Measurements from ENCODE around the gene MACF1.

MACF1 gene

DNA sequence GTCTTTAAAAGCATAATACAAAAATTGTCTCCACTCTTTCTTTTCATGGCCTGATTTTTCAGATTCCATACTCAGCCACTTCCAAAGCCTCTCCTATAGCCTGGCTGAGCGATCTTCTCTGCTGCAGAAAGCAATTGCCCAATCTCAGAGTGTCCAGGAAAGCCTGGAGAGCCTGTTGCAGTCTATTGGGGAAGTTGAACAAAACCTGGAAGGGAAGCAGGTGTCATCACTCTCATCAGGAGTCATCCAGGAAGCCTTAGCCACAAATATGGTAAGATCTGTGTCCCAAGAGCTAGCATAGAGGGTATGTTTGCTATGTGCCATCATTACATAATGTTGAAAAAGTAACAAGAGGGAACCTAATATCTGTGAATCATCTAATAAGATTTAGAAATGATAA is 156.2 kb downstream of the MACF1 start:
- DNase-seq, result no peak

DNA sequence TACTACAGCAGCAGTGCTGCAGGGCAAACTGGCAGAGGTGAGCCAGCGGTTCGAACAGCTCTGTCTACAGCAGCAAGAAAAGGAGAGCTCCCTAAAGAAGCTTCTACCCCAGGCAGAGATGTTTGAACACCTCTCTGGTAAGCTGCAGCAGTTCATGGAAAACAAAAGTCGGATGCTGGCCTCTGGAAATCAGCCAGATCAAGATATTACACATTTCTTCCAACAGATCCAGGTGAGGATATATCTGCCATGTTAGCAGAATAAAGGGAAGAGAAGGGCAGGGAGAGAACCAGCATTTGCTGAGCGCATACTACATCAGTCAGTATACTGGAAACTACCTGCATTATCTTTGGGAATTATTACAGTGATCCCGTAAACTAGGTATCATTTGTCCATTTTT is 157.0 kb downstream of the MACF1 start:
- DNase-seq, result no peak

DNA sequence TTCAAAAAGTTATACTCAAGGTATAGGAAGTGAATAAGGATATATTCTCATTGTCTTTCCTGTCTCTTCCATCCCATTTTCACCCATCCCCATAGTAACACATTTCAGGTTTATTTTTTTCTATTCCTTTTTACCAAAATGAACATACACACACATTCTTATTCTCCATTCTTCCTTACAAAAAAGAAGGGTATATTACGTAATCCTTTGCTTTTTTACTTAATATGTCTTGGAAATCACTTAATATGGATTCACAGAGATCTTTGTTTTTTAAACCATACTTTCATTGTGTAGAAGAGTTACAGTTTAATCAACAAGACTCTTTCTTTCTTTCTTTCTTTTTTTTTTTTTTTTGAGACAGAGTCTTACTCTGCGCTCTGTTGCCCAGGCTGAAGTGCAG is 158.8 kb downstream of the MACF1 start:
- DNase-seq, result no peak

DNA sequence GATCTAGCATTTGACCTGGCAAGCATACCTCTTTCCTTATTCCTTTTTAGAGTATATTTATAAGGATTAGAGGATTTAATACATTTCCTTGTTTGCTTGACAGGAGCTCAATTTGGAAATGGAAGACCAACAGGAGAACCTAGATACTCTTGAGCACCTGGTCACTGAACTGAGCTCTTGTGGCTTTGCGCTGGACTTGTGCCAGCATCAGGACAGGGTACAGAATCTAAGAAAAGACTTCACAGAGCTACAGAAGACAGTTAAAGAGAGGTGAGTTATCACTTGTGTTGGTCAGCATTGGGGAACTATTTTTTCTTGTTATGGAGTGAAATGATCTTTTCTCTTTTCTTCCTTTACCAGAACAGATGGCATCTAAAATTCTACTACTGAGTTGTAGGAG is 163.6 kb downstream of the MACF1 start:
- DNase-seq, result no peak

DNA sequence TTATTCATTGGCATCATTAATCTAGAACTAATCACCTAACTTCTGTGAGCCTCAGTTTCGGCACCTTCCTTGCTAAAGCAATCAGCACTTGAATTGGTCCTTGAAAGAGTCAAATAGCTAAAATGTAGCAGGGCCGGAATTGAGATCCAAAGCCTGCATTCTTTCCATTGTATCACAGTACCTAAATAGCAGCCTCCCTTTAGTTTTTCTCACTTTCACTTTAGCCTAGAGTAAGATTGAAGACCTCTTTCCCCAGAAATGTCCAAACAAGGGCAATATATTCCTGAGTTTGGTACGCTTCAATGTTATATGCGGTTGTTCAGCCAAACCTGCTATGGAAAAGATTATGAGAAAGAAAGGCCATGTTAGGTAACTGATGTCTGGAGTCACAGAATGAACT is 165.1 kb downstream of the MACF1 start:
- no peak for DNase-seq

DNA sequence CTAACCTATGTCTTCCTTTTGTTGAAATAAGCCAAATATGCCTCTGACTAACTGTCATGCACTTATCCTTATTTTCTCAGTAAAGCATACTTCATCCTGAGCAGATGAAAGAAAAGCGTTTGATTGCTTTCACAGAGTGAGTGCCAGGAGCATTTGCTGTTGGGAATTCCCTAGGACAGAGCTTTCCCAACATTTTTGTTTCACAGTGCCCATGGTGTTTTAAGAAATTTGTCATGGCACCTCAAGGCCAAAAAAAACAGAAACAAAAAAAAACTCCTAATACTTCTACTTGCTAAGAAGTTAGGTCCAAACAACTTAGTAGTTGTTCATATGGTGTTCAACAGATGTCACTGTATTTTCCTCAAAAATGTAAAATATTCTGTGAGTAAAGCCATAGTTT is 166.1 kb downstream of the MACF1 start:
- DNase-seq, result no peak

DNA sequence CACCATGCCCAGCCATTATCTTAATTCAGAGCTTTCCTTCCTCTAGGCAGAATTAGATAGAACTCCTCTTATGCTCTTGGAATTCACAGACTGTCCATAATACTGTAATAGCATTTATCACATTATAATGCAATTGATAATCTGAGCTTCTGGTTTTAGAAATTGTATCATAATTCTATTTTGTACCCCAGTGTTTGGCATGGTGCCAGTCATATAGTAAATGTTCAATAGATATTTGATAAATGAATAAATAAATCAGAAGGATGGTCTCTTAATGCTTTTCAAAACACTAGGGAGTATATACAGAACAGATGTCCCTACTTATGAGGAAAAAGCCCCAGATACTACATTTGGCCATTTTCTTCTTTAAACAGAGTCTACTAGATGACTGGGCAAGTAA is 167.6 kb downstream of the MACF1 start:
- no peak for DNase-seq

DNA sequence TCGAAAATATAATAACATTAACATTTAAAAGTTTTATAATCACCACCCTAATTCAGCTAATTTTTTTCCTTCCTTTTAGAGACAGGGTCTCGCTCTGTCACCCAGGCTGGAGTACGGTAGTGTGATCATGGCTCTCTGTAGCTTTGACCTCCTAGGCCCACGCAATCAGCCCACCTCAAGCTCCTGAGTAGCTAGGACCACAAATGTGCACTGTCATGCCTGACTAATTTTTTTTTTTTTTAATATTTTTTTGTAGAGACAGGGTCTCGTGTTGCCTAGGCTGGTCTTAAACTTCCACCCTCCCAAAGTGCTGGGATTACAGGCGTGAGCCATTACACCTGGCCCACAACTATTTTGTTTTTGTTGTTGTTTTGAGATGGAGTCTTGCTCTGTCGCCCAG is 172.2 kb downstream of the MACF1 start:
- no peak for DNase-seq

DNA sequence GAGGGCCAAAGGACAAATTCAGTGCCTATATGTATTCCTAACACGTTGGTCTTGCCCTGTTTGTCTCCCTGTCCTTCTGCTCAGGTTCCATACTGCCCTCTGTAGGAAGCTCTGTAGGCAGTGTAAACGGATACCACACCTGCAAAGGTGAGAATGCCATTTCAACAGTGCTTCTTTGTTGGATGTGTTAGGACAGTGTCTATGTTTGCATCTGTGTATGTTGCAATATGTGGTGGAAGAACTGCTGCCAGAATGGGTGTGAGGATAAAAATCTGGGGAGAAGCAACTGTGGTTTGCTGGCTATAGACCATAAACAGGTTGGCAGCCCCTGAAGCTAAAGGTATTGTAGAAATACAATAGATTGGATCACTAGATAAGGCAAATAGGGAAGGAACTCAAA is 173.9 kb downstream of the MACF1 start:
- no peak for DNase-seq

DNA sequence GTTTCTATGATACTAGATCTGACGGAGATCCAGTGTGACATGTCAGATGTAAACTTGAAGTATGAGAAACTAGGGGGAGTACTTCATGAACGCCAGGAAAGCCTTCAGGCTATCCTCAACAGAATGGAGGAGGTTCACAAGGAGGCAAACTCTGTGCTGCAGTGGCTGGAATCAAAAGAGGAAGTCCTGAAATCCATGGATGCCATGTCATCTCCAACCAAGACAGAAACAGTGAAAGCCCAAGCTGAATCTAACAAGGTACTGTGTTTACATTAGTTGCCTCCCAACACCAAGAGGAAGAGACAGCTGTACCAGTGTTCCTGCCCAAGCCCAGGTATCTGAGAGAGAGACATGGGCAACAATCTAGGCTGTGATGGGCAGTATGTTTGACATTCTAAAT is 174.7 kb downstream of the MACF1 start:
- DNase-seq, result no peak

DNA sequence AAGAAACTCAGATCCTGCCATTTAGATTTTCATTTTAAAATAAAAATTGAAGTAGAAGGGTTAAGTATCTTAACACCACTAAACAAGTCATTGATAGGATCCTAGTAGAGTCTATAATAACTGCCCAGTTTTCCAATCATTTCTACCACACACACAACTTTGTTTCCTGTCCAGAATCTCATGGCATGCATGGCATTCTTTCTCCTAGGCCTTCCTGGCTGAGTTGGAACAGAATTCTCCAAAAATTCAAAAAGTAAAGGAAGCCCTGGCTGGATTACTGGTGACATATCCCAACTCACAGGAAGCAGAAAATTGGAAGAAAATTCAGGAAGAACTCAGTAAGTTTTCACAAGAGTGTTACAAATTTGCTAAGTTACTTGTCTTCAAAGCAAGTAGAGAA is 175.5 kb downstream of the MACF1 start:
- no peak for DNase-seq

DNA sequence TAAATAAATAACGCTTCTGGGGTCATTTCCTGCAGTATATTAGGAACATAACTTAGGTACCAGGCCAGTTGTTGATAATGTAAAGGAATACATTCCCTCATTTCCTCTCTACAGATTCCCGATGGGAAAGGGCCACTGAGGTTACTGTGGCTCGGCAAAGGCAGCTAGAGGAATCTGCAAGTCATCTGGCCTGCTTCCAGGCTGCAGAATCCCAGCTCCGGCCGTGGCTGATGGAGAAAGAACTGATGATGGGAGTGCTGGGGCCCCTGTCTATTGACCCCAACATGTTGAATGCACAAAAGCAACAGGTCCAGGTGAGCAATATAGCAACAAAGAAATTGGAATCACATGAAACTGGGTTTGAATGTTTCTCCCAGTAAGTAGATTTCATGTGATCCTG is 177.3 kb downstream of the MACF1 start:
- DNase-seq, result no peak

DNA sequence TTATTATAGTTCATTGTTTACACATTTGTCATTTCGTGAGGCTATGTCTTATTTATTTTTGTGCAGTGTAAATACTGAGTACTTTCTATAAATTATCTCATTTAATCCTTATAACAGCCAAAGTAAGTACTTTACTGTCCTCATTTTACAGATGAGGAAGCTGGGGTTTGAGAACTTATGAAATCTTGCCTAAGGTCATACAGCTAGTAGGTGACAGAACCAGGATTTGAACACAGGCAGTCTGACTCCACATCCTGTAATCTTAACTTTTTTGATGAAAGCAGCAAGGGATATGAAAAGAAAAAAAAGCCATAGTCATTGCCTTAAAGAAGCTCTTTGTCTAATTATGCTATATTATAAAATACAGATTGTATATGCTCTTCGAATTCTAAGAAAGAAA is 179.8 kb downstream of the MACF1 start:
- no peak for DNase-seq

DNA sequence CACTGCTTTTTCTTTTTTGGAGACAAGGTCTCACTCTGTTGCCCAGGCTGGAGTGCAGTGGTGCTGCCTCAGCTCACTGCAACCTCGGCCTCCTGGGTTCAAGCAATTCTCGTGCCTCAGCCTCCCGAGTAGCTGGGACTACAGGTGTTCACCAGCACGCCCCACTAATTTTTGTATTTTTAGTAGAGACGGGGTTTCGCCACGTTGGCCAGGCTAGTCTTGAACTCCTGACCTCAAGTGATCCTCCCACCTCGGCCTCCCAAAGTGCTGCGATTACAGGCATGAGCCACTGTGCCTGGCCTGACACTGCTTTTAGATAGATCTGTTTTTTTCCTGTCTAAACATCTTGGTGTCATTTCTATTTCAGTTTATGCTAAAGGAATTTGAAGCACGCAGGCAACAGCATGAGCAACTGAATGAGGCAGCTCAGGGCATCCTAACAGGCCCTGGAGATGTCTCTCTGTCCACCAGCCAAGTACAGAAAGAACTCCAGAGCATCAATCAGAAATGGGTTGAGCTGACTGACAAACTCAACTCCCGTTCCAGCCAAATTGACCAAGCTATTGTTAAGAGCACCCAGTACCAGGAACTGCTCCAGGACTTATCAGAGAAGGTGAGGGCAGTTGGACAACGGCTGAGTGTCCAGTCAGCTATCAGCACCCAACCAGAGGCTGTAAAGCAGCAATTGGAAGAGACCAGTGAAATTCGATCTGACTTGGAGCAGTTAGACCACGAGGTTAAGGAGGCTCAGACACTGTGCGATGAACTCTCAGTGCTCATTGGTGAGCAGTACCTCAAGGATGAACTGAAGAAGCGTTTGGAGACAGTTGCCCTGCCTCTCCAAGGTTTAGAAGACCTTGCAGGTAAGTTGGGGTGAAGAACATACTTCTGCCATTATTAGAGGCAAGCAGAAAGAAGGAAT is 180.8 kb downstream of the MACF1 start:
- no peak for DNase-seq

DNA sequence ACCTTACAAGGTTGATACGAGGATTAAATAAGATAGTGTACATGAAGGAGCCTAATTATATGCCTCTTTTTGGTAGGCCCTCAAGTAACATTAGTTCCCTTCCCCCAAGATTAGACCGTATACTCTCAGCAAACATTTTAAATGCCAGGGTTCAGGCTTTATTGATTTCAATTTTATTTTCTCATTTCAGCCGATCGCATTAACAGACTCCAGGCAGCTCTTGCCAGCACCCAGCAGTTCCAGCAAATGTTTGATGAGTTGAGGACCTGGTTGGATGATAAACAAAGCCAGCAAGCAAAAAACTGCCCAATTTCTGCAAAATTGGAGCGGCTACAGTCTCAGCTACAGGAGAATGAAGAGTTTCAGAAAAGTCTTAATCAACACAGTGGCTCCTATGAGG is 182.5 kb downstream of the MACF1 start:
- DNase-seq, result no peak

DNA sequence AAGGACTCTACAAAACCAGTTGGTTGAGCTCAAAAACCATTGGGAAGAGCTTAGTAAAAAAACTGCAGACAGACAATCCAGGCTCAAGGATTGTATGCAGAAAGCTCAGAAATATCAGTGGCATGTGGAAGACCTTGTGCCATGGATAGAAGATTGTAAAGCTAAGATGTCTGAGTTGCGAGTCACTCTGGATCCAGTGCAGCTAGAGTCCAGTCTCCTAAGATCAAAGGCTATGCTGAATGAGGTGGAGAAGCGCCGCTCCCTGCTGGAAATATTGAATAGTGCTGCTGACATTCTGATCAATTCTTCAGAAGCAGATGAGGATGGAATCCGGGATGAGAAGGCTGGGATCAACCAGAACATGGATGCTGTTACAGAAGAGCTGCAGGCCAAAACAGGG is 183.0 kb downstream of the MACF1 start:
- DNase-seq, result peak; percentile 88

DNA sequence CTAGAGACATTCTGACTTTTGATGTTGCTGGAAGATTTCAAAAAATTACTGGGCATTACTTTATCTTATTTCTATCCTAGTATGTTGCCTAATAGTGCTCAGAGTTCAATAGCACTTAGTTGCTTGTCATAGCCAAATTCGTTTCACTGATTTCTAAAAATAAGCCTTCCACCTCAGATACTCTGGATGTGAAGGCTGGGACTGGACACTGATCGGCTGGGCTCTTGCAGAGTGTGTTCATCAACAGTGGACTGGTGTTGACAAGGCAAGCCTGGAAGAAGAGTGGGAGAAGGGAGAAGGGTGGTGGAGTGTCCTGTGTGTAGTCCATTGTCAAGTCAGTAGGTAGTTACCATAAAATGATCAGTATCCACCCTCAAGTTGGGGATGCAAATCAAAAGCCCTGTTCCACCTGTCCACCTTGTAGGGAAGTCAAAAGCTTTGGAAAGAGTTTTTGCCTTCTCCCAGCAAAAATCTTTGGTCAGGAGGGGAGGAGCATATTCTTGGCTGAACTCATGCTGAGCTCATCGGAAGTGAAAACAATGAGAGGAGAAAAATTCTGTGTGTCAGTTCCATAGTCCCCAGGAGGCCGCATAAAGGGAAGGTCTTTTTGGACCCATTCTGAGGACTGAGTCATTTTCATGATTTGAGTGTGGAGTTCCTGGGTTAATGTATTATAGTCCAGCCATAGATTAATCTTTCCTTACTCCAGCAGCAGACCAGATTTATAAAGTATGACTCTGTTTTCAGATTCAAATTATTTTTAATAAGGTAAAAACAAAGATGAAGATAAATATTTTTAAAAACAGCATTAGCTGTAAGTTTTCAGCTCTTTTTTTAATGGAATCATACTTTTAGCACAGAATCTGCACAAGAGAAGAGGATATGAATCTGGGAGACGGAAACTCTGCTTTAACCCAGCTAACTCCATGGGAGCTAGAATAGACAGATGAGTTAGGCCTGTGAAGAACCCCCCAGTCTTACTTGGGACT is 187.5 kb downstream of the MACF1 start:
- peak; percentile 89 for DNase-seq

DNA sequence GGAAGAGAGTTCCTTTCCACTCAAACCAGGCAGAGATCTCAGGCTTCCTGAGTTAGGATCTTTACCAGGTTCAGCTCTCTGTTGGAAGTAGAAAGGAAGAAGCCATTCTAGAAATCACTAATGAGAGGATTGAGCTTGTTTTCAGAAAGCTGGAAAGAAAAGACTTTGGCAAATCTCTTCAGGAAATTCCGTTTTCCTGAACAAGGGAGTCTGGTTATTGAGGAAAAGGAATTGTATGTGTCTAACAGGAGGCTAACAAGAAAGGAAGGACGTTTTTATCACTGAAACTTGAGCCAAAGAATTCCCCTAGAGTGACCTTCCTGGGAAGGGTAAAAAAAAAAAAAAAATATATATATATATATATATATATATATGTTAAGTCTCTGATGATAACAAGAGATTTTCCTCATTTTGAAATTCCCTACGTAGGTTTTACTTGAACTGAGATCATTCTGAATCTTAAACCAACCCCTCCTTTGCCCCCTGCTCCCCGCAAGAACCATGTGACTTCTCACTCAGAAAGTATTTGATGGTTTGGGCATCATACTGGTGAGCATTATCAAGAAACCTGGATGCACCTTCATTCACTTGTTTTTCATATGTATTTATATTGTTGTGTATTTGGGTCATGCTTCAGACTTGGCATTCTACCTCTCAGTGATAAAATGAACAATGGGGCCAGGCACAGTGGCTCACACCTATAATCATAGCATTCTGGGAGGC is 188.5 kb downstream of the MACF1 start:
- no peak for DNase-seq

DNA sequence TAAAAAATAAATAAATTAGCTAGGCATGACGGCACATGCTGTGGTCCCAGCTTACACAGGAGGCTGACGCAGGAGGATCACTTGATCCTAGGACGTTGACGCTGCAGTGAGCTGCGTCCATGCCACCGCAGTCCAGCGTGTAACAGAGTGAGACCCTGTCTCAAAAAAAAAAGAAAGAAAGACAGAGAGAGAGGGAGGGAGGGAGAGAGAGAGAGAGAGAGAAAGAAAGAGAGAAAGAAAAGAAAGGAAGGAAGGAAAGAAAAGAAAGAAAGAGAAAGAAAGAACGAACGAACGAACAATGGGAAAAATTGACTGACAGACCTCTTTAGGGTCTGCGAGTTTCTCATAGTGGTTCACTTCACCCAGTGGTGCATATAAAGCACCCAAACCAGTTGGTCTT is 189.2 kb downstream of the MACF1 start:
- DNase-seq, result no peak

DNA sequence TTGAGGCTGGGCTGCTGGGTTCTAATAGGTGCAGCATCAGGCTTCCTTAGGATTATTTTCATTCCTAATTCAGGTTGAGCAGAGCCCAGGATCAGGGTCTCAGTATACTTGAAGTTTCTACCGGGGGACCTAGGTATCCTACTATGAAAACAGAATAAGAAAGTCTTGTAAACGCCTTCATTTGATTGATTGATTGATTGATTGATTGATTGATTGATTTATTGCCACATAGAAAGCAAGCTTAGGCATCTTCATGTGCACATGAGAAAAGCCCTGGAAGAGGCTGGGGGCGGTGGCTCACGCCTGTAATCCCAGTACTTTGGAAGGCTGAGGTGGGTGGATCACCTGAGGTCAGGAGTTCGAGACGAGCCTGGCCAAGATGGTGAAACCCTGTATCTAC is 189.6 kb downstream of the MACF1 start:
- DNase-seq, result no peak

DNA sequence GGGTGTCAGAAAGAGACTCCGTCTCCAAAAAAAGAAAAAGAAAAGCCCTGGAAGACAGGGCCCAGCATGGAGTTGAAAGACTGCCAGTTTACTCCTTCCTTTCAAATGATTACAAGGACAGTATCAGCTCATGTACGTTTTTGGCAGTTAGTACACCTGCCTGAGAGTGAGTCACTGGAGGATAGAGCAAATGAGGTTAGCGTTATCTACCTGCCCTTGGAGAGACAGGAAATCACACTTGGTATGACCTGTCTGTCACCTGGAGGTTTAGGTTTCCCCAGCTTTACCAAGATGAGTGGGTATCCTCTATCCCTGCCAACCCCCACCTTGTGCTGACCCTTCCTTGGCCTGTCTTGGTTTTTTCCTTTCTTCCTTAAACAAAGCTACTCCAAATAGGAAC is 190.1 kb downstream of the MACF1 start:
- no peak for DNase-seq

DNA sequence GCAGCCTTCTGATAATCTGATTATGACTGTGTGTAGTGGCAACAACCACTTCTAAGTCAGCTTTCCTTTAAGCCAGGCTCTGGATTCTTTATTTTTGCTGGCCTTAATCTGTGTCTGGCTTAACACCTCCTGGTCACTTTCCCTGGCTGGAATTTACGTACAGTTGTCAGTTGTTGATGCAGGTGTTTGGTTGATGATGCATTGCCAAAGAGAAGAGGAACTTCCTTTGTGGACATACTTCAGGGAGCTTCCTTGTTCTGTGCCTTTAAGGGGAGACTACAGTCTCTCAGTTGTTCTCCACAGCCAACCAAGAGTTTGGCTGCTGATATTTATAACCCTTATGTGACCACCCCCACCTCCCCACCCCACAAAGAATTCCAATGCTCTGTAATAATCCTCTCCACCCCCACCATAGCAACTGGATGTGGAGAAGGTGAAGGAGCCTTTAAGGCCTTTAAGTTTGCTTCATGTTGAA is 190.9 kb downstream of the MACF1 start:
- peak; percentile 94 for DNase-seq

DNA sequence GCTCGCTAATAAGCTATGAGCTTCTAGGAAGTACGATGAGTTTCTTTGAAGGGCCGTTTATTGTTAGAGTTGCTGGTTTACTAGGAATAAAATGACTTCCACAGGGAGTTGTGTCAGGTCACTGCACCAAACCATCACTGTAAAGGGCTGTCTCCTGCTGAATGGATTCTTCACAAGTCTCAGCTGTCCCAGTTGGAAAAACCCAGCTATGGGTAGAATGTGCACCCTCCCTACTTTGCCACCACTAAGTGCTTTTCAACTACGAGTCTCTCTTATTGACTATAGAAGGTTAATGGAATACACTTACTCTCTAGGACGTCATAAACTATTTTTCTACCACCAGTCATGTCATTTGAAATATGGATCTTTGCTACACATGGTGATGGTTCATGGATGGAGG is 192.2 kb downstream of the MACF1 start:
- no peak for DNase-seq
